C4-2B (cell line): ENCODE measurements around the gene MTA3.
A peak's percentile ranks its signal among the peaks of the same experiment; 100 is the strongest.

Experiments
- H3K27ac ChIP-seq: fragments of 450-650 bp; 2 replicates; pipeline ENCODE4 v1.5.1; 2017
- ZFX ChIP-seq: fragments of 450-650 bp; IDR thresholded peaks from 2 replicates; pipeline ENCODE4 v1.6.1; 2017
- TF ChIP-seq, protein P1 (sequence below): fragments of 450-650 bp; conservative IDR thresholded peaks from 2 replicates; pipeline ENCODE4 v1.5.1; 2017; ENCODE audit warnings: mild to moderate bottlenecking

The MTA3 gene

DNA sequence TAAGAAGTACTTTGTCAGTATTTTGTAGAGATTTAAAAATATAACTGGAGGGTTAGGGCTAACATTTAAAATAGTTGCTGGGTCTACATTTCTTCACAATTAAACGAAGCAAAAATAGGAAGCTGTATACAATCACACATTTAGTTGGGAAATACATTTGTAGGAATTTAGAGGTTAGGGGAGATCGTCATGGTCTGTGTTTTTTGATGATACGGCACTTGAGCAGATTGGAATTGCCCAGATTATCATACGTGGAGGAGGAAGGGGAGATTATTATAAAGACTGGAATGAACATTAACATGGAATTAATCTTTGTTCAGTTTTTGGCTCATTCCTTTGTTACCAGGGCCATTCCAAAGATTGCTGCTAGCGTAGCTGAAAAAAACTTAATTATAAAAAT lies 84.6 kb downstream of the MTA3 start:
- TF ChIP-seq, protein P1, sequence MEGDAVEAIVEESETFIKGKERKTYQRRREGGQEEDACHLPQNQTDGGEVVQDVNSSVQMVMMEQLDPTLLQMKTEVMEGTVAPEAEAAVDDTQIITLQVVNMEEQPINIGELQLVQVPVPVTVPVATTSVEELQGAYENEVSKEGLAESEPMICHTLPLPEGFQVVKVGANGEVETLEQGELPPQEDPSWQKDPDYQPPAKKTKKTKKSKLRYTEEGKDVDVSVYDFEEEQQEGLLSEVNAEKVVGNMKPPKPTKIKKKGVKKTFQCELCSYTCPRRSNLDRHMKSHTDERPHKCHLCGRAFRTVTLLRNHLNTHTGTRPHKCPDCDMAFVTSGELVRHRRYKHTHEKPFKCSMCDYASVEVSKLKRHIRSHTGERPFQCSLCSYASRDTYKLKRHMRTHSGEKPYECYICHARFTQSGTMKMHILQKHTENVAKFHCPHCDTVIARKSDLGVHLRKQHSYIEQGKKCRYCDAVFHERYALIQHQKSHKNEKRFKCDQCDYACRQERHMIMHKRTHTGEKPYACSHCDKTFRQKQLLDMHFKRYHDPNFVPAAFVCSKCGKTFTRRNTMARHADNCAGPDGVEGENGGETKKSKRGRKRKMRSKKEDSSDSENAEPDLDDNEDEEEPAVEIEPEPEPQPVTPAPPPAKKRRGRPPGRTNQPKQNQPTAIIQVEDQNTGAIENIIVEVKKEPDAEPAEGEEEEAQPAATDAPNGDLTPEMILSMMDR: no peak
- TF ChIP-seq ZFX: no peak
- no peak overlapping the region for H3K27ac ChIP-seq

DNA sequence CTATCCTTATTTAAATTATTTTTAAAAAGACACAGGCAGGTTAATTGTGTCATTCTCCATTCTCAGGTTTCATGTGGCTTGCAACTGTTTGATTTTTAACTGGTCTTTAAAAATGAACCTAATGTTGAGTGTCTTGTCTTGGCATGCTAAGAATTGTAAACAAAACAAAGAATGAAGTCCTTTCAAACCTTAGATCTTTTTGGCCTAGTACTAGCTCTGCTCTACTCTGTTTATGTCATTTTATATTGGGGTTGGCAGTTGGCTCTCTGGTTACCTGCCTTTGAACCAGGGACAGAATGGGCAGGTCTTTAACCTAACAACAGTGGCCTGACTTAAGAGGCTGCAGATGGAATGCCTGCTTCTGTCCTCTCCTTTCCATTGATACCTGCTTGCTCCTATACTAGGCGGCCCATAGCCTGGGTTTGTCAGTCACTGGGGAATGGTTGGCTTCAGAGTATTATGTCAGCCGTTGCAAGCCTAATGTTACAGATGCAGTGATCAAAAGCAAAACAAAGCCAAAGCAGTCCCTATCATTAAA lies 85.5 kb downstream of the MTA3 start:
- no peak overlapping the region for H3K27ac ChIP-seq
- TF ChIP-seq, protein P1: no peak
- no peak for TF ChIP-seq ZFX

DNA sequence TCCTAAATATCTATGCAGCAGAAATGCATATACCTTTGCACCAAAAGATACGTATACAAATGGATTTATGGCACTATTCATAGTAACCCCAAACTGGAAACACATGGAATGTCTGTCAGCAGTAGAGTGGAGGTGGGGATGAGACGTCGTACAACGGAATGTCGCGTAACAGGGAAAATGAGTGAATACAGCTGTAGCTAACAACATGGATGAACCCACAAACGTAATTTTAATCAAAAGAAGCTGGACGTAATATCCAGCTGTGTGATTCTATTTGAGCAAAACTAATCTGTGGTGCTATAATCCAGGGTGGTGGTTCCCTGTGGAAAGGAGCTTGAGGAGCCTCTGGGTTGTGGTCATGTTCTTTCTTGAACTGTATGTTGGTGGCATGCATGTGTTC lies 89.9 kb downstream of the MTA3 start:
- H3K27ac ChIP-seq: no peak overlapping the region
- TF ChIP-seq, protein P1: no peak
- TF ChIP-seq ZFX: no peak

DNA sequence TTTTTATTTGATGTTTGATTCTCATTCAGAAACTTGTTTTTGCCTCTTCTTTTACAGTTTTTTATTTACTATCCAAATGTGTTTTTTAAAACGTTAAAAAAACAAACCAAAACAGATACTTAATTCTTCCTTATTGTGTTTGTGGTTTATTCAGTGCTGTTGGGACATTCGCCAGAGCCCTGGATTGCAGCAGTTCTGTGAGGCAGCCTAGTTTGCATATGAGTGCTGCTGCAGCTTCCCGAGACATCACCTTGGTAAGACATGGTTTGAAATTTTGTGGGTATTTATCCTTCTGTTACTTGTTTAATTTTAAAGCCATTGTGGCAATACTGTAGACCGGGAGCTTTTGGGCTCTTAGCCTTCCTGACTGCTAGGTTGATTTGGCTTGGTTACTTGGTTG lies 91.2 kb downstream of the MTA3 start:
- H3K27ac ChIP-seq: no peak overlapping the region
- TF ChIP-seq, protein P1: no peak
- TF ChIP-seq ZFX: no peak

DNA sequence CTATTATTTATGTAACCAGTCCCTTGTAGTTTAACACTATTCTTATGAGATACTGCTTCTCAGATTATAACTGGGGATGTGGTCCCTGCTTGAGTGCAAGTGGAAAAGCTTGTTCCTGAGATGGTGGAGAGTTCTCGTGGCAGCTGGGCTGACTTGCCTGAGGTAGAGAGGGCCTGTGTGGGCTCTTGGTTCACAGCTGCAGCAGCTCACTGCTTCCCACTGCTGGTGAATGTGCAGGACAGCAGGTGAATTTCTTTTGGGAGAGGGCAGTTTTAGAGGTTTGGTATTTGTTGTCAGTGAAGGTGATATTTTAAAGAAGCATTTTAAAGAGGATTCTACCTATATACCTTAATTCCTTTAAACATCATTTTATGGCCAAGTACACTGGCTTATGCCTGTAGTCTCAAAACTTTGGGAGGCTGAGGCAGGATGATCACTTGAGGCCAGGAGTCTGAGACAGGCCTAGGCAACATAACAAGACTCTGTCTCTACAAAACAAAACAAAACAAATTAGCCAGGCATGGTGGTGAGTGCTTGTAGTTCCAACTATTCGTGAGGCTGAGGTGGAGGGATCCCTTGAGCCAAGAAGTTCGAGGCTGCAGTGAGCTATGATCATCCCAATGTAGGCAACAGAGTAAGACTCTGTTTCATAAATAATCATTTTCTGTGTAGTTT lies 94.8 kb downstream of the MTA3 start:
- no peak overlapping the region for H3K27ac ChIP-seq
- TF ChIP-seq ZFX: no peak
- TF ChIP-seq, protein P1: peak; percentile 91

DNA sequence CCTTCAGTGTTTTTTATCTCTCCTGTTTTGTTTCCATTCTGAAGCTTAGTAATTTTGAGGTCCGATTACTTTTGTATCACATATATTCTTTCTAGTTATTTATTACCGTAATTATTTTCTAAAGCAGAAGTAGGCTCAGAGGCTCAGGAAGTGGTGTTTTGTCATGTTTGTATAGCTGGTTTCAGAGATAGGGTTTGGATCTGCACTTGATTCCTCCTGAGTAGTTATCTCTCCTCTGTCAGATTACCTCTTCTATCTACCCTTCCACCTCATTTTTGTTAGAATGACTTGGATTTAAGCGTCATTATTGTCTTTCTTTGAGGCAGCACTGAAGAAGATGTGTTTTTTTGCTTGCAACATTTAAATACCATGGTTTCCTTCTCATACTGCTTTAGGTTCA lies 95.4 kb downstream of the MTA3 start:
- TF ChIP-seq, protein P1: no peak
- no peak for TF ChIP-seq ZFX
- H3K27ac ChIP-seq: no peak overlapping the region

DNA sequence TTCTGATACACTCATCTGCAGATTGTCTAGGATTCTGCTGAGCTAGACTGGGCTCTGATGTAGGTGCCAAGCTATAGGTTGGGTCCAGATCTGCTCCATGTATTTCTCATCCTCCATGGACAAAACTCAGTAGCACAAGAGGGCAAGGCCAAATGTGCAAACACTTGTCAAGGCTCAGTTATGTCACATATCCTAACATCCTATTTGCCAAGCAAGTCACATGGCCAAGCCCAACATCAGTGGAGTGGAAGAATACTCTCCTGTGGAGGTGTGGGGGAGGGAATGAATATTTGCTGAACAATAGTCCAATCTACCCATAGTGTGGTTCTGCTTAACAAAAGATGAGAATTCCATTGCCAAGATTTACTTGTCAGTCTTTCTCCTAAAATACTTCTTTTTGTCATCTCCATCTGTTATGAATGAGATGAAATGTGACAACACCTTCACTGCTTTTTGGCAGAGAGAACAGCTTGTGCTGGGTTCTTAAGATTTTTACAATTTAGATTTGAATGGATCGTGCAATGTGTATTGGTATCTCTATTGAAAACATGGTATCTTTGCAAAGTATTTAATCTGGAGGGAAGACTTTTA lies 105.7 kb downstream of the MTA3 start:
- no peak overlapping the region for H3K27ac ChIP-seq
- no peak for TF ChIP-seq ZFX
- TF ChIP-seq, protein P1: no peak
